H4 (cell line): Measurements from ENCODE around the gene EIF2B4. TPM values are rescaled to one million over a fixed set of nuclear protein-coding genes. Genes with fewer than 3 reads are reported as not detected.

Source experiments
- DNase-seq: peaks from one replicate; pipeline ENCODE4 v3.0.0-alpha.2; 2015; ENCODE audit warnings: low spot score
- total RNA-seq: library from RNA; depleted of rRNA; stranded (reverse); fragments of >200 nt; shearing (Covaris generic); gene quantifications from 2 replicates; pipeline ENCODE4 v1.2.3, GENCODE V29; 2014; rRNA removed

EIF2B4 gene
- total RNA-seq = 15.0 and 23.8 TPM in 2 replicates

GRCh38 chr2:27370026-27370815 lies at the start of gene EIF2B4, which contains the start of gene SNX17:
TSS of gene EIF2B4 (minus strand) at chr2:27370338. CDS start at chr2:27370314, 24 bp downstream.
TSS of gene SNX17 (plus strand) at chr2:27370616. CDS start at chr2:27370744, 128 bp downstream.
- DNase-seq = peak; percentile 95

- no peak for DNase-seq
Observed at GRCh38 chr2:27416151-27416550, 46.0 kb upstream of the EIF2B4 start.

- no peak for DNase-seq
Observed at GRCh38 chr2:27412419-27413152, 42.4 kb upstream of the EIF2B4 start.

DNA sequence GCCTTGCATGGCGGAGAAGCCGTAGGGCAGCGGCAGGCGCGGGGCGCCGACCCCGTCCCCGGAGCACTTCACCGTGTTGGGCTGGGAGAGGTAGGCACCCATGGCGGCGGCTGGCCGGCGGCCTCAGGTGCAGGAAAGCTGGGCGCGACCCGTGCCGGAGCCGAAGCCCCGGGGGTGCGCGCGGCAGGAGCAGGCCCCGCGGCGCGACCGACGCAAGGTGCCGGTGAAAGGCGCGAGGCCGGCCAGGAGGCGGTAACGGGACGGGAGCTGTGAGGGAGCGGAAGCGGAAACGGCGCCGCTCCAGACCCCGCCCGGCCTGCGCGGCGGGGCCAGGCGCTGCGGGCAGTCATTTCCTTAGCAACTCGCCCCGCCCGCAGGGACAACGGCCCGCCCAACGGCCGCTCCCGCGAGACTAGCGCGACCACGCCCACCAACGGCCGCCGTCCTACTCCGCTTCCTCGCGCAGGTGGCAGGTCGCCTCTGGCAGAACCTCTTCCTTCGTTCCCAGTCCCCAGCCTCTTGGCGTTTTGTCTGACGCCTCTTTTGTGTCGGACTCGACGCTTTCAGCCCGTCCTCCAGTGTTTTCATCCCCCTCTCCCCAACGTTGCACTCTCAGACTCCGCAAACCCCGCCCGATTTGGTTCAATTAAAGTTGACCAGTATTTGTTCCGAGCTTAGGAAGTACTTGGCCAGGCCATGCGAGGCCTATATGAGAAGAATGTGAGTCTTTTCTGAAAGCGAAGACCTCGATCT lies 39.4 kb upstream of the EIF2B4 start, which contains the start of gene PPM1G:
Gene PPM1G, minus strand, starts transcription at position 271 of the 753 bp plus-strand sequence. Its CDS starts 169 bp downstream, at position 102.
- DNase-seq = peak; percentile 81

DNA sequence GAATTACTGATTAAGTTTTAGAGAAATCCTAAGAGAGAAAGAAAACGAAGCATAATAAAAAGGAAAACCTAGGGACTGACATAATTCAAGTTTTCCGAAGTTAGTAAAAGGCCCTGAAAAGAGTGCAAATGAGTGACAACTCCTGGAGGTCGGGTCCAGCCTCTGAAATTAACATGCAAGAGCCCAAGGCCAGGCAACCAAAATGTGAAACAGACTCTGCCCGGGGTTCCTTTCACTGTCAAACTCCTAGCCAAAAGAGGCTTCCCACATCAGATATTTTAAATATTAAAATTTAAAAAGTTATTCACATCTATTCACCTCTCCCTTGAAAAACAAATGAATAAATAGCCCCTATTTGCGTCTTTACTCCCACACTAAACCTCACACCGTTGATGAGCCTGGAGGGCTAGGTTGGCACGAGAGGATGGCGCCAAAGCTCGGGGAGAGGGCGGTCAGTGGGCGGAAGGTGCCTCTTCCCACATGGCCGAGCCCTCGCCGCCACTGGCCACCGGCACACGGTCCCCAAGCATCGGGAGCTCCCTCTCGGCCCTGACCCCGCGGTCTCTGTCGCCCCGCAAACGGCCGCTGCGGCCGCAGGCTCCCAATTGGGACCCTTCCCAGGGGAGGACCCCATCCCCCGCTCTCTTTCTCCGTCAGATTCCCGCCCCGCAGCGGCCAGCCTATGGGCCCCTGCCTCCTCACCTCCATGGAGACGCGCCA lies 38.6 kb upstream of the EIF2B4 start:
- no peak for DNase-seq

GRCh38 chr2:27407798-27408491 lies 37.8 kb upstream of the EIF2B4 start:
- DNase-seq = peak; percentile 30

DNA sequence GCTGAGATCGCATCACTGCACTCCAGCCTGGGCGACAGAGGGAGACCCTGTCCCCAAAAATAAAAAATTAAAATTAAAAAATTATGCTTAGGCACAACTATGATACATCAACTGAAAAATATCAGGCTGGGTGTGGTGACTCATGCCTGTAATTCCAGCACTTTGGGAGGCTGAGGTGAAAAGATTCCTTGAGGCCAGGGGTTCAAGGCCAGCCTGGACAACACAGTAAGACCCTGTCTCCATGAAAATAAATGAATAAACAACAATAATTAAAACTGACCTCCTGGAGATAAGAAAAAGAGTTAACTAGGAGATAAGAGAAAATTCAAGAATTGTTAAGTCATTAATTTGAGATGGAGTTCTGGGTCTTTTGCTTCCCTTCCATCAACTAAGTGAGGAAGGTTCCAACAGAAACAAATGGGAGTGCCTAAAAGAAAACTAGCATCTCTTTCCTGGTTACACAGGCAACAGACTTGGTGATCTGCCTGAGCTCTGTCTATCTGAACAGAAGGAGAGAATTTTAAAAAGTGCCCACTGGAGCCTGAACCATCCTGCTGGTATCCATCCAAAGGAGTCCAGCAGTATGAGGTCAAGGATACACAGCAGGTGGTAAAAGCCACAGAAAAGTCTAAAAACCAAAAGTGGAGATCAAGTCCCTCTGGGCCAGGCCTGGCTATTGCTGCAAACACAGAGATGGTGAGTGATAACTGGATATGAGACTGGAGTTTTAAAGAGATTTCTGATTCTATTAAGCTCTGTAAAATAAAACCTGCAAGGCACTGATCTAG lies 30.4 kb upstream of the EIF2B4 start:
- no peak for DNase-seq

DNA sequence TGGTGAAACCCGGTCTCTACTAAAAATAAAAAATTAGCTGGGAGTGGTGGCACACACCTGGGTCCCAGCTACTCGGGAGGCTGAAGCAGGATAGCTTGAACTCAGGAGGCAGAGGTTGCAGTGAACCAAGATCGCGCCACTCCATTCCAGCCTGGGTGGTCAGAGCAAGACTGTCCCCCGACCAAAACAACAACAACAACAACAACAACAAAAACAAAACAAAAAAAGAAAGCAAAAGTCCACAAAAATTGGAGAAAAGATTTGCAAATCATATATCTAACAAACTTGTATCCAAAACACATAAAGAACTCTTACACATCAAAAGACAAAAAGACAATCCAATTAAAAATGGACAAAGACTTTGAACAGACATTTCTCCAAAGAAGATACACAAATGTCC lies 28.8 kb upstream of the EIF2B4 start:
- DNase-seq = no peak

DNA sequence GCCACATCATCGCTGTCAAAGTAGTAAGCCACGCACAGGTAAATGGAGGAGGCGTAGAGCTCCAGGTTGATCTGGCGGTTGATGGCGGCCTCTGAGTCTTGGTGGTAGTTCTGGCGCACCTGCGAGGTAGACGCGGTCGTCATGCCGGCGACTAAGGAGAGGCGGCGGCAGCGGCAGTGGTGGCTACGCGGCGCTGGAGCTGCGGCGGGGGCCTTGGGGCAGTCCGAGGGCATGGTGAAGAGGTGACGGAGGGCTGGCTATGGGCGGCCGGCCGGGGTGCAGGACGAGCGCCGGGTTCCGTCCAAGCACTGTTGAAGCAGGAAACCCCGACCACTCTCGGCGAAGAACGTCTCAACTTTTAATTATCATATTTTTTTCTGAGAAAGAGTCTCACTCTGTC lies 23.1 kb upstream of the EIF2B4 start:
- DNase-seq = no peak

- no peak for DNase-seq
Observed at GRCh38 chr2:27390822-27391679, 20.9 kb upstream of the EIF2B4 start.

GRCh38 chr2:27381577-27382181 lies 11.5 kb upstream of the EIF2B4 start:
- DNase-seq = no peak

- peak; percentile 85 for DNase-seq
Observed at GRCh38 chr2:27380626-27381545, 10.7 kb upstream of the EIF2B4 start, which contains the start of gene ZNF513. TSS of gene ZNF513 (minus strand) at chr2:27380734. CDS start at chr2:27380526, 208 bp downstream.

GRCh38 chr2:27379836-27380625 lies 9.9 kb upstream of the EIF2B4 start:
- DNase-seq = peak; percentile 39

DNA sequence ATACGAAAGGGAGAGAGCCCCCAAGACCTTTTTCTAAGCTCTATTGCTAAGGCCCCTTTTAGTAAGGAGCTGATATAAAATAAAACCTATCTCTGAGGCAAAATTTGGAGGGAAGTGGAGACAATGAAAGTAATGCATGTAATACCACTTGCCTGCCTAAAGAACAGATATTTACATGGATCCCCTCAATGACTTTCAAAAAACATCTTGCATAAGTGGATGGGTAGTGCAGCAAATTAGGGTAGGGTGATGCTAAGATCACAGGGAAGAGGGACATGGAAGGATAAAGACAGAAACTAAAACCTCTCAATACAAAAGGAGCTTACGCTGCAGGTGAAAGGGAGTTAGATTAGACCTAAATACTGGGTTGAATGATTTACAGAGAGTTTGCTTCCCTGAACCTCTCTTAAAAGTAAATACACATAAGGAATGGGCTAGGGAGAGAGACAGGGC lies 9.3 kb upstream of the EIF2B4 start:
- no peak for DNase-seq

GRCh38 chr2:27378809-27379290 lies 8.7 kb upstream of the EIF2B4 start:
- DNase-seq = no peak
